Measurements from ENCODE around the gene ADGRL4.
A peak's percentile ranks its signal among the peaks of the same experiment; 100 is the strongest.

ADGRL4 gene

DNA sequence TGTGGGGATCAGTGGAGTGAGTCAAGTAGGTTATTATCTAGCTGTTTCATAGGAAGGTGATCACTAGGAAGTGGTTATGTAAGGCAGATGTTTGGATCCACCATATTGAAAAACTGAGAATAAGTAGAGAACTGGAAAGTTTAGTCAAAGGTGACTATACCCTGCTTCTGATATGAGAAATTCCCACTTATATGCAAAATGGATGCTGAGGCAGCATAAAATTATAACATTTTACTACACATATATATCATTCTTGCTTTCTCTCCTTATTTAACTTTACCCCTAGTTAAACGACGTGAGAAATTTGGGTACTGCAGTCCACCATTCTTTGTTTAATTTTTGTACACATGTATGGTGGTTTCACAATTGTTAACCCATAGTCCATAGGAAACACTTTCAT lies 142.4 kb downstream of the ADGRL4 start:
- H3K4me3 ChIP-seq (ENCODE audit: low read length): no peak overlapping the region
- no peak for DNase-seq (ENCODE audit: low read depth)
- TF ChIP-seq, protein P1, sequence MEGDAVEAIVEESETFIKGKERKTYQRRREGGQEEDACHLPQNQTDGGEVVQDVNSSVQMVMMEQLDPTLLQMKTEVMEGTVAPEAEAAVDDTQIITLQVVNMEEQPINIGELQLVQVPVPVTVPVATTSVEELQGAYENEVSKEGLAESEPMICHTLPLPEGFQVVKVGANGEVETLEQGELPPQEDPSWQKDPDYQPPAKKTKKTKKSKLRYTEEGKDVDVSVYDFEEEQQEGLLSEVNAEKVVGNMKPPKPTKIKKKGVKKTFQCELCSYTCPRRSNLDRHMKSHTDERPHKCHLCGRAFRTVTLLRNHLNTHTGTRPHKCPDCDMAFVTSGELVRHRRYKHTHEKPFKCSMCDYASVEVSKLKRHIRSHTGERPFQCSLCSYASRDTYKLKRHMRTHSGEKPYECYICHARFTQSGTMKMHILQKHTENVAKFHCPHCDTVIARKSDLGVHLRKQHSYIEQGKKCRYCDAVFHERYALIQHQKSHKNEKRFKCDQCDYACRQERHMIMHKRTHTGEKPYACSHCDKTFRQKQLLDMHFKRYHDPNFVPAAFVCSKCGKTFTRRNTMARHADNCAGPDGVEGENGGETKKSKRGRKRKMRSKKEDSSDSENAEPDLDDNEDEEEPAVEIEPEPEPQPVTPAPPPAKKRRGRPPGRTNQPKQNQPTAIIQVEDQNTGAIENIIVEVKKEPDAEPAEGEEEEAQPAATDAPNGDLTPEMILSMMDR (conservative IDR thresholded peaks at IDR 0.05; ENCODE audit: low read length): no peak

DNA sequence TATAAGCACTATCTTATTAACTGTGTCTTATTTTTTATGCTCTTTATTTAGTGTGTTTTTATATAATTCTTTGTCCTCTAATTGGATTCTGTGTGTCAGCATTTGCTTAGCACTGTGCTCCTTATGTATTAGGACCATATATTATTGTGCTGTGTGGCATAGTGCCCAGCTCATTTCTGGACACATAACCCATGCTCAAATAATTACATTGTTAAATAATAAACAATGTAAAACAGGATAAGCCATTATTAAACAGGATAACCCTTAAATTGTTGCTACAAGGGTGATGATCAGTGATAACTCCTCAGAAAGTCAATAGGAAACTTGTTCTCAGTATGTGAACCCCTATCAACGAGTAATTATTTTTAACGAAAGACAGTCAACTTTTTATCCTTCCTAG lies 150.4 kb downstream of the ADGRL4 start:
- no peak for DNase-seq (ENCODE audit: low read depth)
- H3K4me3 ChIP-seq (ENCODE audit: low read length): no peak overlapping the region
- TF ChIP-seq, protein P1 (conservative IDR thresholded peaks at IDR 0.05; ENCODE audit: low read length): no peak

DNA sequence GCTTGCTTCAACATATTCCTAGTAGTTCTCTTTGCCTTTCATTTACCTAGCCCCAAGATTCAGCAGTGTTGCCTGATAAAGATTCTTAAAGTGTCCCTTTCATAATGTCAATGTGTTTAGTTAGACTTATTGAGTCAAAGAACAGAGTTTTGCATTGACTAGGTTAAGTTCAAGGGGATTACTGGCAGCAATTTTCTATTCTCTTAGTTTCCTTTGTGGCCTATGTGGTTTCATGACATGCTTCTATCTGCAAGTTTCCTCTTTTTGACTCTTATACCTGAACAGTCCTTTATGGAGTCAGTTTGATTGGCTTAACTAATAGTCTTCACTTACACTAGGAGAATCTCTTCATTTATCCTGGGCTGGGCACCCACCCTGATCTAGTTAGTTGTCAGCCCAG lies 151.3 kb downstream of the ADGRL4 start:
- no peak overlapping the region for H3K4me3 ChIP-seq (ENCODE audit: low read length)
- TF ChIP-seq, protein P1 (conservative IDR thresholded peaks at IDR 0.05; ENCODE audit: low read length): no peak
- DNase-seq (ENCODE audit: low read depth): no peak

DNA sequence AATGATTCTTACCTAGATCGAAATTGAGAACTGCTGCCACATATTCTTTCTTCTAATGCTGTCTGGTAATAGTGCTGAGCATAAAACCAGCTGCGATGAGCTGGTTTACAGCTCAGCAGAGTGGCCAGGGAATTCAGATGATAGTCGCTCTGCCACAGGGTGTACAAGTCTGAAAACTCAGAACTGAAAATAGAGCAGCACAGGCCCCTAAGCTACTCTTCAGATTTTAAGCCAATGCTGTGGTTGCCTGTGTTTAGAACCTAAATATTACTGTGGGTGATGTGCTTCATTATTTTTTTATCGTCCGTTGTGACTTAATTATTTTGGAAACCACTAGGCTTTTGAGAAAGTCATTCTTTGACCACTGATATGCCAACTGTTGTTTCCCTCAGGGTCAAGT lies 152.0 kb downstream of the ADGRL4 start:
- no peak overlapping the region for H3K4me3 ChIP-seq (ENCODE audit: low read length)
- TF ChIP-seq, protein P1 (conservative IDR thresholded peaks at IDR 0.05; ENCODE audit: low read length): no peak
- no peak for DNase-seq (ENCODE audit: low read depth)

DNA sequence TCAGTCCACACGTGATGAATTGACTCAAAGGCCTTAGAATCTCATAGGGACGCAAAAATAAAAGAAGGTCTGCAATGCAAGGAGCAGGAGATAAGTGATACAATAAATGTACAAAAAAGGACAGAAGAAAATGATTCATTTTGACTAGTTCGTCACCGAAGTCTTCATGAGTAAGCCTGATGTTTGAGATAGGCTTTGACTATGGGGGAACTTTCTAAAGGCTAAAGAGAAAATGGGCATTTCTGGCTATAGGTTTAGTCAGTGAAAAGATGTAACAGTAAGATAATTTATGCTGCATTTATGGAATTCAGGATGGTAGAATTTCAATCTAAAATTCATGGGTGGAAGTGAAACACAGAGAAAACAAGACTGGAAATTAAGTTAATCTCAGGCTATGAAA lies 163.0 kb downstream of the ADGRL4 start:
- TF ChIP-seq, protein P1 (conservative IDR thresholded peaks at IDR 0.05; ENCODE audit: low read length): no peak
- no peak overlapping the region for H3K4me3 ChIP-seq (ENCODE audit: low read length)
- DNase-seq (ENCODE audit: low read depth): no peak

DNA sequence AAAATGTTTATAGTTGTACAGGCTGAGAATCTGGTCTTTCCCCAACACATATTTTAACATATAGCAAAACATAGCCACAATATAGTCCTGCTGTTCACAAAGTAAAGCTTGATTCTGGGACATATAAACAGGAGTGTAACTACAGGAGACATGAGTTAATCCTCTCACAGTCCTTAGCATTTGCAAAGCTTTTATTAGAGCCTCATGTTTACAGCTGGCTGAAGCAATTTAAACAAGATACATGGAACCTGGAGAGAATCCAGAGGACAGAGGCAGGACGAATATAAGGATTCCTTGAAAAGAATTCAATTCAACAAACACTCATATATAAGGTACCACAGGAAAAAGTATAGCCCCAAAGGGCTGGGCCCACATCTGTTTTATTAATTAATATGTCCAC lies 163.4 kb downstream of the ADGRL4 start:
- DNase-seq (ENCODE audit: low read depth): peak; percentile 17
- TF ChIP-seq, protein P1 (conservative IDR thresholded peaks at IDR 0.05; ENCODE audit: low read length): no peak
- H3K4me3 ChIP-seq (ENCODE audit: low read length): no peak overlapping the region

DNA sequence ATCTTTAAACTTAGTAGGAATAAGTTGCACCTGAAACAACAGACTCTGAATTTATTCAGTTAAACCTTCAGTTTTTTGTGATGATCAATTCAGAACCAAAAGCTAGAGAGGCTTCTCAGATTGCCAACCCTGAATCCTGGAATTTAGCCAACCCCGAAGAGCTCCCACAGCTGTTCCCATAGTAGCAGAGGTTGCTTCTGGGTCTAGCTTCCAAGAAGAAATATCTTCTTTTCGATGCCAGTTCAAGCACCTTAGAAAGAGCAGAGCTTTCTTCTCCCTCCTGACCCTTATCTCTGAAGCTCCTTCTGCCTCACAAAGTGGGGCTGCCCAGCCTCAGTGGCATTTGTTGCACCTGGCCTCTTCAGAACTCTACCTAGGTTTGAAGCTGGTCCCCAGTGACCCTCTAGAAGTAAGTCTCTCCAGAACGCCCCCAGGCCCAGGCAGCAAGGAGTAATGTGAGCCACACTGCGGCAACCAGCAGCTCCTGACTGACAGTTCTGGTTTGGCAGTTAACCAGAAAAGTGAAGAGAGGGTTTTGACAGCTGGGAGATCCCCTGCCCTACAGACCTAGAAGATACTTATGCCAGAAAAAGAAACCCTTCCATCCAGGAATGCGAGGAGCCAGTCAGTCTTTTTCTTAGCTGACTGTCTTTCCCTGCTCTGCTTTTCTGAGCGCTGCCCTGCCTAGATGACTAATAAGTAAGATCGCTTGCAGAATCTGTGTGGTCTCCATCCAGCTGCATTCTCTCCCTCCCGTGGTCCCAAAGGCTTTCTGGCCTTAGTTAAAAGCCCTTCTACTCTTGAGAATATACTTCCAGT lies 165.9 kb downstream of the ADGRL4 start:
- peak; percentile 71 for DNase-seq (ENCODE audit: low read depth)
- TF ChIP-seq, protein P1 (conservative IDR thresholded peaks at IDR 0.05; ENCODE audit: low read length): no peak
- no peak overlapping the region for H3K4me3 ChIP-seq (ENCODE audit: low read length)

Measured in AG10803 (cell line).